ENCODE results near the gene PIGX.

Gene PIGX

GRCh38 chr3:196711838-196712513 lies at the start of gene PIGX, which contains the start of gene CEP19:
Gene PIGX, plus strand, starts transcription at chr3:196712377.
Gene CEP19, minus strand, starts transcription at chr3:196712250. Its CDS starts 3,593 bp downstream, at chr3:196708657.
- peak; percentile 34 for DNase-seq (ENCODE audit: low read depth)

- DNase-seq (ENCODE audit: low read depth), result no peak
Measured at GRCh38 chr3:196662711-196663571, 49.2 kb upstream of the PIGX start.

- peak; percentile 23 for DNase-seq (ENCODE audit: low read depth)
Measured at GRCh38 chr3:196666001-196666867, 45.9 kb upstream of the PIGX start.

GRCh38 chr3:196667056-196667825 lies 44.9 kb upstream of the PIGX start:
- no peak for DNase-seq (ENCODE audit: low read depth)

- DNase-seq (ENCODE audit: low read depth), result no peak
Measured at GRCh38 chr3:196670339-196670738, 41.8 kb upstream of the PIGX start.

- no peak for DNase-seq (ENCODE audit: low read depth)
Measured at GRCh38 chr3:196673632-196674031, 38.5 kb upstream of the PIGX start.

GRCh38 chr3:196677353-196677752 lies 34.8 kb upstream of the PIGX start:
- DNase-seq (ENCODE audit: low read depth), result no peak

GRCh38 chr3:196677931-196678330 lies 34.2 kb upstream of the PIGX start:
- no peak for DNase-seq (ENCODE audit: low read depth)

- peak; percentile 28 for DNase-seq (ENCODE audit: low read depth)
Measured at GRCh38 chr3:196684548-196685407, 27.4 kb upstream of the PIGX start.

- DNase-seq (ENCODE audit: low read depth), result no peak
Measured at GRCh38 chr3:196686436-196686835, 25.7 kb upstream of the PIGX start.

GRCh38 chr3:196688349-196688748 lies 23.8 kb upstream of the PIGX start:
- peak; percentile 54 for DNase-seq (ENCODE audit: low read depth)

- DNase-seq (ENCODE audit: low read depth), result no peak
Measured at GRCh38 chr3:196689941-196690660, 22.1 kb upstream of the PIGX start.

- no peak for DNase-seq (ENCODE audit: low read depth)
Measured at GRCh38 chr3:196691386-196691785, 20.8 kb upstream of the PIGX start.

GRCh38 chr3:196694202-196694638 lies 18.0 kb upstream of the PIGX start:
- no peak for DNase-seq (ENCODE audit: low read depth)

- DNase-seq (ENCODE audit: low read depth), result no peak
Measured at GRCh38 chr3:196694941-196695848, 17.0 kb upstream of the PIGX start.

- DNase-seq (ENCODE audit: low read depth), result no peak
Measured at GRCh38 chr3:196695849-196696226, 16.3 kb upstream of the PIGX start.

- no peak for DNase-seq (ENCODE audit: low read depth)
Measured at GRCh38 chr3:196697270-196697669, 14.9 kb upstream of the PIGX start.

GRCh38 chr3:196699749-196700148 lies 12.4 kb upstream of the PIGX start:
- DNase-seq (ENCODE audit: low read depth), result no peak

- no peak for DNase-seq (ENCODE audit: low read depth)
Measured at GRCh38 chr3:196700801-196701200, 11.4 kb upstream of the PIGX start.

Data from HS-5 (cell line).